Head of caudate nucleus (tissue), 42 donors: Measurements from ENCODE around the gene ARL5B.

Source experiments
- DNase-seq, 42 donors: peaks; one replicate each; pipeline versions ENCODE4 v3.0.0 to v3.0.0-alpha.2; 2020 to 2021; ENCODE audit warnings: mixed read lengths in 7 of 42
- intact Hi-C: fragments of 100-400 bp; cut with DNase I; formaldehyde crosslinking; loops from one replicate; pipeline ENCODE4 v1.15.0; 2022

The ARL5B gene

DNA sequence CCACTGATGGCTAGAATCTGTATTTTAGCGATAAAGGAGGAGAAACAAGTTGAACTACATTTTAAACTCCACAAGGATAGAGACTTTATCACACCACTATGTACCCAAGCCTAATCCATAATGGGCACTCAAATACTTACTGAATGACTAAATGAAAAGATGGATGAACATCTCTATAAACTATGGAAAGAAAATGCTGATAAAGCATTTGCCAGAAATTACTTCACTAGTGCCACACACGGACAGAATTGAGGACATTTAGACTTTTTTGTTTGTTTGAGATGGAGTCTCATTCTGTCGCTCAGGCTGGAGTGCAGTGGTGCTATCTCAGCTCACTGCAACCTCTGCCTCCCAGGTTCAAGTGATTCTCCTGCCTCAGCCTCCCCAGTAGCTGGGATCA lies 6.1 kb upstream of the ARL5B start:
- intact Hi-C loops, result no loop called here
- no peak for DNase-seq

DNA sequence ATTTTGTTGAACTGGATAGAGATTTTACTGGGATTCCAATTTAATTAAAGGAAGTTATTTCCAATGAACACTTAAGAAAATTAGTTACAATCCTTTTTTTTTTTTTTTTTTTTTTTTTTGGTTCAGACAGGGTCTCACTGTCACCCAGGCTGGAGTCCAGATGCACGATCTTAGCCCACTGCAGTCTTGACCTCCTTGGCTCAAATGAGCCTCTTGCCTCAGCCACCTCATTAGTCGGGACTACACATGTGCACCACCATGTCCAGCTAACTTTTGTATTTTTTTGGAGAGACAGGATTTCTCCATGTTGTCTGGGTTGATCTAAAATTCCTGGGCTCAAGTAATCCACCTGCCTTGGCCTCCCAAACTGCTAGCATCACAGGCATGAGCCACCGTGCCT lies 2.5 kb upstream of the ARL5B start:
- intact Hi-C loops, result no loop called here
- DNase-seq, result no peak

DNA sequence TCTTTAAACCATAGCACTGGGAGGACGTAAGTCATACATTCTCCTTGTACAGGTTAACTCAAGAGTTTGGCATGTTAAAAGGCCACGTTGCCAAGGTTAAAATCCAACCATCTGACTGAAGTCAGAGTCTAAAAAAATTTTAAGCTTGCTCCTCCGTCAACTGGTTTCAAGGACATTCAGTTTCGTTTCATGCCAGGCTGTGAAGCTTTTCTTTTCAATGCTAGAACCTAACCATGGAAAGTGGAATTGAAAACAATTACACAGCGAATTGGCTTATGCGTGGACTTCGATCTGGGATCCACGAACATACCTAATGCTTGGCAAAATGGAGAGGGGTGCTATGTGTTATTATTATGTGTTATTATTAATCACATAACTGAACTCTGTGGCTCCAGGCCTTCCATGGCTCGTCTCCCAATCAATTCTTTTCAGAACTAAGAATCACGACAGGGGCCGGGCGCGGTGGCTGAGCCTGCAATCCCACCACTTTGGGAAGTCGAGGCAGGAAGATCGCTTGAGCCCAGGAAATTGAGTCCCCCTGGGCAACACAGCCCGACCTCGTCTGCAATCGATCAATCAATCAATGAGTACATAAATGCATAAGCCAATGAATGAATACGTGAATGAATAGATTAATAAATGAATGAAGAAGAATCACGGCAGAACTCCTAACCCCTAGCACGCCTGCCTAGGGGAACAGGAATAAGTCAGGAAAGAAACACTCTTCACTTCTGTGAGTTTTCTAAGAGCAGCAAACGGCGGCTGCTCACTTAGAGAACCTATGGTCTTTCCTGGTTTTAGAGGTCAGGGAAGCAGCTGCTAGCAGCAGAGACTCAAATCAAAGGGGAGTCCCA lies 733 bp upstream of the ARL5B start:
- DNase-seq, result peak in 14 of 42 donors; percentile 10 to 47 (median 18)

DNA sequence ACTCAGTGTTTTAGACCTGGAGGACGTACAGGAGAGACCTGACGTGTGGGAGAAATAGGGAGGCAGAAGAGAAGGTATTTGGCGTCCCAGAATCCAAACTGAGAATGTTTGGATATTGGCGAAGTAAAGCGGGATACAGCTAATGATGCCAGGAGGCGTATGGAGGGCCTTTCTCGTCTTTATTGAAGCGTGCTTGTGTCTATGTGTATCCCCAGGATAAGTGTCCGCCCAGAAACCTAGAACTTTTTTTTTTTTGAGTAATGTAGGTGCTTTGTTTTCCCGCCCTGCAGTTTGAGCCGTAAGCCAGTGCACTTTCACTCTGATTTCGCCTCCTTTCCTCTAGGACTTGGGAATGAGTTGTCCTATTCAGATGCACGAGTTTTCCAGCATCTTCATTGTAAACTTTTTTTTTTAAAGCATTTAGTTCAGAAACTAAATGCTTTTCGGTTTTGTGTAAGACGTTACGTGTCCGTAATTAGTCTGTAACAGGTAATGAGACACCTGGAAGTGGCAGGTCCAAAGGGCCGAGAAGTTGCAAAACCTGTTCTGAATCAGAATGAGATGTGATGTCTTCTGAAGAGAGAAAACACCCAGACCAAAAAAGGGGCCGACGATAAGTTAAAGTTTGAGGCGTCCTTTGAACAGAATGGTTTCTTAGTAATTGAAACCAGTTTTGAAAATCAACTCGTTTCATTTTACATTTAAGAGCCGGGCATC lies 746 bp downstream of the ARL5B start:
- DNase-seq, result no peak
- intact Hi-C loops, result no loop called here

More for the DNA sequence above, 733 bp upstream of the ARL5B start:
- intact Hi-C loops, result no loop called here

DNA sequence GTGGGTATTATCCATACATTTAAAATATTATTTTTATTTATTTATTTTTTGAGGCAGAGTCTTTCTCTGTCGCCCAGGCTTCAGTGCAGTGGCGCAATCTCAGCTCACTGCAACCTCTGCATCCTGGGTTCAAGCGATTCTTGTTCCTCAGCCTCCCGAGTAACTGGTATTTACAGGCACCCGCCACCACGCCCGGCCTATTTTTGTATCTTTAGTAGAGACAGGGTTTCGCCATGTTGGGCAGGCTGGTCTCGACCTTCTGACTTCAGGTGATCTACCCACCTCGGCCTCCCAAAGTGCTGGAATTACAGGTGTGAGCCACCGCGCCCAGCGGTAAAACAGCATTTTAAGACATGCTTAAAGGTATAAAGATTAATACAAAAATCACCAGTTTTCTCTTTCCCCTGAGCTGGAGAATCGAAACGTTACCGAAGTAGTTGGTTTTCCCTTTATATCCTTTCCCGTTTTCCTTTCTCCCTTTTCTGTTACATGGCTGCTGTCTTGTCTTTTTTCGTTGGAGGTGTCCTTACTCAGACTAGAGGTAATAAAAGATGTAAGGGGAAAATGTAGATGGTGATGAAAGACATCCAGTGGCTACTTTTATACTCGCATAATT lies 1.7 kb downstream of the ARL5B start:
- intact Hi-C loops, result no loop called here
- no peak for DNase-seq

DNA sequence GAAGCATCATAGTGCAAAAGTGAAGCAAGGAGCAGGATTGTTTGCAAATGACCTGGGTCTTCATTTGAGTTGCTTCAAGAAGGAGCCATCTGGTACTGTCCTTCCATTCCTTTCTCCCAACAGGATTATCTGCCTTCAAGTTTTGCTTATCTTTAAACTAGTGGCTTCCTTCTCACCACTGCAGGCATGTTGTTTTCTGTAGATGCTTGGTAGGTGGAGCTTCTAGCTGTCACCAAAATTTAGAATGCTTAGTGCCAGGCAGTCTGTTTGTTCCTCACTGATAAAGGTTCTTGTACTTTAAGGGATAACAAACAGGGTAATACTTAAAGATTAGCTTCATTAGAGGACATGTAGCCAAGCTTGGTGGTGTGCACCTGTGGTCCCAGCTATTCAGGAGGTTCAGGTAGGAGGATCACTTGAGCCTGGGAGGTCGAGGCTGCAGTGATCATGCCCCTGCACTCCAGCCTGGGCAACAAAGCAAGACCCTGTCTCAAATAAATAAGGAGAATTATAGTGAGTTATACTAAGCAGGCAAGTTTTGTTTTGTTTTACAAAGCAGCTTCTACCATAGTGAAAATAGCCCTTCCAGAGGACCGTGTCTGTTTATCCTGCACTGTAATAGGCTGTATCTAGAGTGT lies 5.7 kb downstream of the ARL5B start:
- no peak for DNase-seq
- intact Hi-C loops, result no loop called here

DNA sequence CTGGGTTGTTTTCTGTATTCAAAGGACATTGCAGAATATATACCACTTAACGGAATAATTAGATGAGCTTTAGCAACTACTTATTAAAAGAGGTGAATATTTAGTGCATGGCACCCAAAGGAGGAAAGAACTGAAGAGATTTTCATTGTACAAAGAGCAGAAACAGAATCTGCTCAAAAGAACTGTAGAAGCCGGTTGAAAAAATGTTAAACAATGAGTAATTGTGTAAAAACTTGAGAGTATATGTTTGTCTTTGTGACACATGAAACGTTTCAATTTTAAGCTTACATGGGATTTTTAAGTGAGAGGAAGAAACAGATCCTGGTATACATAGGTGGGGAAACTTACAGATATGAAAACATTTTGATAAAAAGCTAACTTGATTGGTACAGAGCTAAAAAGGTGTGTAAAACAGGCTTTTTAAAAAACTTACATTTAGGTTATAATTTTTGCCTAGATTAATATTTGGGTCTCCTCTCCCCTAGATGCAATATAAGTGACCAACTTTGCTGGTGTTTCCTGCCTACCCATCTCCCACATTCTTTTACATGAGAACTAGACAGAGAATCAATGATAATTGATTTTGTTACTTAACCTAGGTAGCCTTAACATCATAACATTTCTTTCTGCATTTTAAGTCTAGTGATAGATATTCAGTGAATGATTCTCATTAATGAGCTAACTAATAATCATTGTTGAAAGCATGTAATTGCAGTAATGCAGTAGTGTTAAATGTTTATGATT lies 6.8 kb downstream of the ARL5B start:
- intact Hi-C loops, result no loop called here
- no peak for DNase-seq

DNA sequence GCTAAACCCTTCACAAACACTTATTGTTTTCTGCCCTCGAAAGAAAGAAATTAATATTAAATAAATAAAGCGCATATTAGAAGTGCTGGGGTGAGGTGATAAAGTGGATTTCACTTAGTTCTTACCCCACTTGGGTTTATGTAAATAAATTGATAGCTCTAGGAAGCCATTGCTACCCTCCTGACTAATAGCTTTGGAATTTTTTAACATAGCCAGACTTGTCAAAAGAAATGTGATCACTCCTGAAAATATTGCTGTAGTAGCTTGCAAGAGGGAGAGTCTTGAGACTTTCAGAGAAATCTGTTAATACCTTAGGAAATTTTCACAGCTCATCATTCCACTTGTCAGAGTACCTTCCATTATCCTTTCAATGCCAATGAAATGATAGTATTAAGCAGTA lies 7.6 kb downstream of the ARL5B start:
- DNase-seq, result no peak
- intact Hi-C loops, result no loop called here

DNA sequence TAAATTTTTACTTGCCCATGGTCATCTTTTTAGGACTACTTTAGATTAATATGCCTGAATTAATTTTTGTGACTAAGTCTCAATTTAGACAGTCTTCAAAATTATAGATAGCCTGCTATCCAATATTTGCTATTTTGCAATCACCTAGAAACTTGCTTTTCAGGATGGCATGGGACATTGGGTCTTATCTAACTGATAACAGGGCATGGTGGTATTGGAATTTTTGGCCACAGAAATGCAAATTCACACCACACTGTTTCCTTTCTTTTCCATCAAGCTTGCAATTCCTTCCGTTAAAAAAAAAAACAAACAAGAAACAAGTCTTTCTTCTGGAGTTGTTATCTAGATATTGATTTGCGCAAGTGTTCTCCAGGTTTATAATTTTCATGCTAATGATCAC lies 8.8 kb downstream of the ARL5B start:
- intact Hi-C loops, result no loop called here
- DNase-seq, result no peak

DNA sequence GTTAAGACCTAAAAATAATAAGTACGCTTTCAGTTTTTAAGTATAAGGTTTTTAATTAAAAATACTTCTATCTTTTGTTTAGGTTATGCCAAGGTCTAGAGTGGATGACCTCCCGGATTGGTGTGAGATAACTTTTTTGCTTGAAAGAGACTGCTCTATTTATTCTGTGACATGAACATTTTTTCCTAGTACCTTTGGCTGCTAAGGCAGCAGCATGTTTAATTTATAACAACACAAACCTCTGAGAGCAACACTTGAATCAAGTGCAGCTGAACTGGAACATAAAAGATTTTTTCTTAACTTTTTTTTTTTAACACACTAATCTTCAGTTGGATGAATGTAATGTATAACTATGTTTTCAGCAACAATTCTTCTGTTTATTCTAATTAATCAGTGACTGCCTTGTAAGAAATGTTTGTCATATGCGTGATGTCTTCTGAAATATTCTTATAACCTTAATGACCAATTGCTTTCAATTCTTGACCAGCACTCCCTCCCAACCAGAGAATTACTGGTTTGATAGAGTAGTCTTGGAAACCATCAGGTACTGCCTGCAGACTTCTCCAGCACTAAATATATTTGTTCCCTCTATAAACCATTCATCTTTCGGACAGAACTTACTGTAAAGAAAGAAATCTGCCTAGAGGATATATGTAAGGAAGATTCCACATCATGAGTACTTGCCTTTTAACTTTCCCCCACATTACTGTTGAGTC lies 16.0 kb downstream of the ARL5B start:
- intact Hi-C loops, result no loop called here
- DNase-seq, result no peak

DNA sequence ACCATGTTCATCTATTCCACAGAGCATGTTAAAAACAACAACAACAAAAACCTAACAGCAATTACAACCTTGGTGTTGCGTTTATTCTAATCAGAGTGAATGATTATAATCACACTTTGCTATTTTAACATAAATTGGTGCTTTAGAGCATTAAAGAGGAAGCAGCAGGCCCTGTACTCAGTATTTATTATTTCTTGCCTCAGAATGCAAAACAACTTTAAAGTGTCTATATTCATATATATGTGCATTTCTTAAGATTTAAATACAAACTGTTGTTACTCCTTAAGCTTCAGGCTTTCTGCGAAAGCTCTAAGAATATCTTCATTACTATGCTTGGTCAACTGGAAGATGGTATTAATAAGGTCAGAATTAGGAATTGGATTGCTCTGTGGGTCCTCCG lies 21.5 kb downstream of the ARL5B start:
- intact Hi-C loops, result no loop called here
- DNase-seq, result no peak

DNA sequence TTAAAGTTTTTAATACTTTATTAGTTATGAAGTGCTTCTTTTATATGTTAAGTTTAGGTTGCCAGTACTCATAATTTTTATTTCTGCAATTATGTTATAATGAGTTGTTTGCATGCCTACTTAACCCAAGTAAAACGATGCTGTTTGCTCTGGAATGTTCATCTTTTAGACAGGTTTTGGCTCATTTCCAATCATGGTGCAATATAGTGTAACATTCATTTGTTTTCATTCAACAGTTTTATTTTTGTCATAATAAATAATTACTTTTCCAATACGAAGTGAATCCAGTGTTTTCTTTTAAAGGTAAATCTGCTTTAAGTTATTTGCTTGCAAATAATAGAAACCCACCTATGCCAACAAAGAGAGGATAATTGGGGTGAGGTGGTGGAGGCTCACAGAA lies 22.1 kb downstream of the ARL5B start:
- intact Hi-C loops, result no loop called here
- no peak for DNase-seq

DNA sequence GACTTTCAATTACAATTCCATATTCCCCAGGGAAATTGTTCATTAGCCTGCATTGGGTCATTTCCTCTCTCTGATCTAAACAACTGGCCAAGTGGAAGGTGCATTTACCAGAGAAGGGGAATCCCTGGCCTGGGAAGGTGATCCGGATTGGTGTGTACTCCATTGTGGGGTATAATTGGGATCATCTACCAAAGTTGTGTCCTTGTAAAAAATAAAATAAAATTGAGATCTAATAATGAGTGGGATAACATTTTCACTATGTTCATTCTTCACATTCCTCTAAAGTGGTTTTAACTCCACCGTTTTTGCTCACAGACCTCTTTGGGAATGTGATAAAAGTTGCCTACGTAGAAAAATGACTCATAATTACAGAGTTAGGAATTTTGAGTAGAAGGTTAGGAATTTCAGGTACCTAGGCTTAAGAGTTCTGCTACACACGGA lies 22.8 kb downstream of the ARL5B start:
- DNase-seq, result no peak
- intact Hi-C loops, result no loop called here

DNA sequence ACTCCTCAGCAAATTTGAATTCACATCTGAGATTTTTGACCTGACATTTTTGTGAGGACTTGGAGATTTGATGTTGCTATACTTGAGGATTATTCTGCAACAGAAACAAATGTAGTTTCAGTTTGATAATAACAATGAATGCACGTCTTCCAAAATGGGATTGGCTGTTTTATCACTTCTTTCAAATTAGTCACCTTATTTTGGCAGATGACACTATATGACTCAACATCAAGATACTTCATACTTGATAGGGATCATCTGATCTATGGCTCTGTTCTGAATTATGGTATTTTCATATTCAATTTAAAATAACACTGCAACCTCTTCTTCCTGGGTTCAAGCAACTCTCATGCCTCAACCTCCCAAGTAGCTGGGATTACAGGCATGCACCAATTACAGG lies 24.2 kb downstream of the ARL5B start:
- DNase-seq, result no peak
- intact Hi-C loops, result no loop called here

DNA sequence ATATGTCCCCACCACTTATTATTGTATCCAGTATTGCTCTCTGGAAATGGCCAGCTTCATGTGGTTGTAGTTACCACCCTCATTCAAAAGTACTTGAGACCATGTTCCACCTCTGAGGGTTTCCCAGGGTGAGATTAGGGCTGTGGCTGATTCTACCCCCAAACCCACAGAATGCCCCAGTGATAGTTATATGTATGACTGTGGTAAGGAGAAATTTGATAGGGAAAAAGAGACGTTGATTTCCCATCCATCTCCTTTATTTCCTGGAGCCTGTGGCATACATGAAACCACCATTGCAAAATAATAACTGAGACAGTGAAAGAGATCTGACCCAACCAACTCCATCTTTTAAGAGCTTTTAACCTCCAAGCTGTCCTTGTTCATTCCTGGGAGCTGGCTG lies 25.2 kb downstream of the ARL5B start:
- no peak for DNase-seq
- intact Hi-C loops, result no loop called here

DNA sequence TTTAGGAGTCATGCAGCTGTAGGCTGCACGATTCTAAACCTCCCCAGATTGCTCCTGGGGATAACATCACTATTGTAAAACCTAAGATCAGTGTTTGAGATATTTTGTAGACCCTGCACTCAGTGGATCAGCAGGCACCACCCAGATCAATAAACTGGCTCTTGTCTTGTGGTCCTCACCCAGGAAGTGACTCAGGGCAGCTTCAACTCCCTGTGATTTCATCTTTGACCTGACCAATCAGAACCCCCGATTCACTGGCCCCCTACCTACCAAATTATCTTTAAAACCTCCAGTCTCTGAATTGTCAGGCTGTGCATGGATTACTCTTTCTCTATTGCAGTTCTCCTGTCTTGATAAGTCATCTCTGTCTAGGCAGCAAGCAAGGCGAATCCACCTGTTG lies 25.7 kb downstream of the ARL5B start:
- DNase-seq, result no peak
- intact Hi-C loops, result no loop called here

DNA sequence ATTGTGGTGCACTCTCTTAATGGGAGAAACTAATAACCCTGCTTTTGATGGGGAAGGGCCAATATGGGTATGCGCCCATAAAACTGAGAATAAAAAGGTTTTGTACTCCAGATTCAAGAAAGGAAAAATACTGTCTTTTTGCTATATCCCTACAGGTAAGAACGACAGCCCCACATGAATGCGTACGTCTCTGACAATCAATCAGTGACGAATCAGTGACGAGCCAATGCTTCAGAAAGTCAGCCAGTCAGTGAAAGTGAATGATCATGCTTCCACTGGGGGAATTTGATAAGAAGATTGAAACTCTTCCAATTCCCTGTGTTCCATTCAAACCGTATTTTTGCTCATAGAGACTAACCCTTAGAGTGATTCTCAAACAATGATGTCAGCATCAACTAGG lies 26.3 kb downstream of the ARL5B start:
- intact Hi-C loops, result no loop called here
- no peak for DNase-seq

DNA sequence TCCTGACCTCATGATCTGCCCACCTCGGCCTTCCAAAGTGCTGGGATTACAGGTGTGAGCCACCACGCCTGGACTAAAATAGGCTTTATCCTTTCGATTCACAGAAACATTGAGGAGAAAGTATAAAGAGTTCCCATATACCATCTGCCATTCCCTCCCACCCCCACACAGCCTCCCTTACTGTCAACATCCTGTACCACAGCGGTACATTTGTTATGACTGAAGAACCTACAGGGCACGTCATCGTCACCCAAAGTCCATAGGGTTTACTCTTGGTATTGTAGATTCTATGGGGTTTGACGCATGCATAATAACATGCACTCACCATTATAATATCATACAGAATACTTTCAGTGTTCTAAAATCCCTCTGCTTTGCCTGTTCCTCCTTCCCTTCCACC lies 28.0 kb downstream of the ARL5B start:
- DNase-seq, result no peak
- intact Hi-C loops, result no loop called here

DNA sequence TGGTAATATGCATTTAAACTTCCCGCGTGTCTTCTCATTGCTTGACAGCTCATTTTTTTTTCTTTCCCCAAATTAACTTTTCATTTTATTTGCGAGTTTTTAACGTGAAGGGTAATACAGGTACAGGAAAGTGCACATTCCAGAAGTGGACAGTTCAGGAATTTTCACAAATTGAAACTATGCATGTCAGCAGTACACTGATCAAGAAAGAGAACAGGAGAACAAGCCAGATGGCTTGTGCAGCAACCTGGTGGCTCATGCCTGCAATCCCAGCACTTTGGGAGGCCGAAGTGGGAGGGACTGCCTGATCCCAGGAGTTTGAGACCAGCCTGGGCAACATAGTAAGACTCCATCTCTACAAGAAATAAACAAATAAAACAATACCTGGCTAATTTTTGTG lies 28.5 kb downstream of the ARL5B start:
- intact Hi-C loops, result no loop called here
- DNase-seq, result no peak
